ENCODE results near the gene STARD7.

Gene STARD7

DNA sequence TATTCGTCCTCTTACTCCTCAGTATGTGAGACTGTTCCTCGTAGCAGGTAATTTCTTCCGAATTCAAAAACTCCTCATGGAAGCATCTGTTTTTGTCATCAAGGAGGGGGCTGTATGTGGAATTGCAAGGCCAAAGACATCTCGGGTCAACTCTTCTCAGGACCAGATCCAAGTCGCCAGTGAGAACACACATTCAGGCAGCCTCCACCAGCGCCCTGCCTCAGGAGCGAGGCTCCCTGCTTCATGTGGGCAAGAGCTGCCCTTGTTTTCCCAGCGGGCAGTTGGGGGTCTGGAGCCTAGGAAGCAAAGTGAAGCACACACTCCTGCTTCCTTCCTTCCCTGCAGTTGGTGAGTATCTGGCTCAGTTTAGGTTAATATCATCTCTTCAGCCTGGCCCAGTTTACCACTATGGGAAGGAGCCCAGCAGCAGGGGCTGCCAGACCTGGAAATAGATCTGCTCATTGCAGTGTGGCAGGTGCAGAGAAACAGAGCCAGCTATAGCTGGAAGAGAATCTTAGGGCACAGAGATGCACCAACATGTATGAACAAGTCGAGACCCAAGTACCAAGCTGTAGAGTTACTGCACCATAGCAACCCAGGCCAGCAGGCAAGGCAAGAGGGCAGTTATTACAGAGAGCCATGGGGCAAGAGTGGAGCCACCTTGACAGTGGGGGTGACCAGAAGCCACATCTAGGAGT, 31.9 kb upstream of the STARD7 start:
- Histone ChIP-seq H3K4me3 (ENCODE audit: low read length) (peak overlapping the region; percentile 65), H3K4me2 (ENCODE audit: low read length) (peak overlapping the region; percentile 87), H3F3A (ENCODE audit: control insufficient read depth, insufficient read depth) (peaks cover 19% of the 10 kb centered on the region), H3K9me2 (replicated peaks; ENCODE audit: control insufficient read depth, low read length) (no peaks in the 10 kb centered on the region), H3K27me3 (ENCODE audit: control insufficient read depth, low read length) (no peaks in the 10 kb centered on the region), H4K20me1 (ENCODE audit: control insufficient read depth, insufficient read depth, low read depth, low read length) (no peaks in the 10 kb centered on the region), H3K9me3 (ENCODE audit: control insufficient read depth, insufficient read depth, low read length) (no peaks in the 10 kb centered on the region), H3K4me1 (ENCODE audit: control insufficient read depth, low read length) (peaks cover 58% of the 10 kb centered on the region), H3K27ac (ENCODE audit: low read depth, low read length) (peak overlapping the region; percentile 88), H3K36me3 (ENCODE audit: control insufficient read depth, low read length) (no peaks in the 10 kb centered on the region), H3K79me2 (ENCODE audit: control insufficient read depth, low read length) (0 out of 2 replicates have a peak, but pooled peaks cover 2% of the 10 kb centered on the region)
- no peak for TF ChIP-seq EZH2phosphoT487 (IDR thresholded peaks at IDR 0.05; ENCODE audit: borderline replicate concordance, low read length)
- TF ChIP-seq, protein P1, sequence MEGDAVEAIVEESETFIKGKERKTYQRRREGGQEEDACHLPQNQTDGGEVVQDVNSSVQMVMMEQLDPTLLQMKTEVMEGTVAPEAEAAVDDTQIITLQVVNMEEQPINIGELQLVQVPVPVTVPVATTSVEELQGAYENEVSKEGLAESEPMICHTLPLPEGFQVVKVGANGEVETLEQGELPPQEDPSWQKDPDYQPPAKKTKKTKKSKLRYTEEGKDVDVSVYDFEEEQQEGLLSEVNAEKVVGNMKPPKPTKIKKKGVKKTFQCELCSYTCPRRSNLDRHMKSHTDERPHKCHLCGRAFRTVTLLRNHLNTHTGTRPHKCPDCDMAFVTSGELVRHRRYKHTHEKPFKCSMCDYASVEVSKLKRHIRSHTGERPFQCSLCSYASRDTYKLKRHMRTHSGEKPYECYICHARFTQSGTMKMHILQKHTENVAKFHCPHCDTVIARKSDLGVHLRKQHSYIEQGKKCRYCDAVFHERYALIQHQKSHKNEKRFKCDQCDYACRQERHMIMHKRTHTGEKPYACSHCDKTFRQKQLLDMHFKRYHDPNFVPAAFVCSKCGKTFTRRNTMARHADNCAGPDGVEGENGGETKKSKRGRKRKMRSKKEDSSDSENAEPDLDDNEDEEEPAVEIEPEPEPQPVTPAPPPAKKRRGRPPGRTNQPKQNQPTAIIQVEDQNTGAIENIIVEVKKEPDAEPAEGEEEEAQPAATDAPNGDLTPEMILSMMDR (IDR thresholded peaks at IDR 0.05; ENCODE audit: low read depth, low read length, poor library complexity, severe bottlenecking) = no peak

- Histone ChIP-seq H3K27me3 (ENCODE audit: control insufficient read depth, low read length) (no peaks in the 10 kb centered on the region), H4K20me1 (ENCODE audit: control insufficient read depth, insufficient read depth, low read depth, low read length) (no peaks in the 10 kb centered on the region), H3K4me1 (ENCODE audit: control insufficient read depth, low read length) (peaks cover 58% of the 10 kb centered on the region), H3K4me2 (ENCODE audit: low read length) (no peak overlapping the region; the same call in 1 of the 2 replicates), H3K27ac (ENCODE audit: low read depth, low read length) (no peak overlapping the region), H3K79me2 (ENCODE audit: control insufficient read depth, low read length) (peaks cover 4% of the 10 kb centered on the region; the same call in 1 of the 2 replicates), H3K9me2 (replicated peaks; ENCODE audit: control insufficient read depth, low read length) (no peaks in the 10 kb centered on the region), H3F3A (ENCODE audit: control insufficient read depth, insufficient read depth) (peaks cover 19% of the 10 kb centered on the region), H3K9me3 (ENCODE audit: control insufficient read depth, insufficient read depth, low read length) (no peaks in the 10 kb centered on the region), H3K36me3 (ENCODE audit: control insufficient read depth, low read length) (no peaks in the 10 kb centered on the region), H3K4me3 (ENCODE audit: low read length) (no peak overlapping the region)
- no peak for TF ChIP-seq EZH2phosphoT487 (IDR thresholded peaks at IDR 0.05; ENCODE audit: borderline replicate concordance, low read length)
- TF ChIP-seq, protein P1 (IDR thresholded peaks at IDR 0.05; ENCODE audit: low read depth, low read length, poor library complexity, severe bottlenecking) = no peak
These were observed 31.2 kb upstream of the STARD7 start for GRCh38 chr2:96239745-96240264.

DNA sequence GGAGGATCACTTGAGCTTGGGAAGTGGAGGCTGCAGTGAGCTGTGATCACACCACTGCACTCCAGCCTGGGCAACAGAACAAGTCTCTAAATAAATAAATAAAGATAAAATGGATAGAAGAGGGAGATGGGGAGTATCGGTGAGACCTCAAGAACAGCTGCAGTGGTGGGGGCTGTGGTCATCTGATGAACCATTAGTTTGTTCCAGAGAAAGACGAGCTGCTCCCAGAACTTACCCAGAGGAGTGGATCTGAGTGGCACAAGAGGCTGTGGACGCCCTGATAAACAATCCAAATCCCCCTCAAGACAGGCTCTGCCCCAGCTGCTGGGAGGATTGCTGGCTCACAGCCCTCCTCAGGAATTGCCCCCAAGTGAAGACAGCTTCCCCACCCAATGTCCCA, 30.5 kb upstream of the STARD7 start:
- no peaks in the 10 kb centered on the region for H4K20me1 ChIP-seq (ENCODE audit: control insufficient read depth, insufficient read depth, low read depth, low read length)
- no peak overlapping the region for H3K4me3 ChIP-seq (ENCODE audit: low read length)
- peaks cover 60% of the 10 kb centered on the region for H3K4me1 ChIP-seq (ENCODE audit: control insufficient read depth, low read length)
- peaks cover 10% of the 10 kb centered on the region for H3K79me2 ChIP-seq (ENCODE audit: control insufficient read depth, low read length)
- H3K4me2 ChIP-seq (ENCODE audit: low read length) = no peak overlapping the region
- no peaks in the 10 kb centered on the region for H3K36me3 ChIP-seq (ENCODE audit: control insufficient read depth, low read length)
- no peaks in the 10 kb centered on the region for H3K9me3 ChIP-seq (ENCODE audit: control insufficient read depth, insufficient read depth, low read length)
- no peak overlapping the region for H3K27ac ChIP-seq (ENCODE audit: low read depth, low read length)
- TF ChIP-seq EZH2phosphoT487 (IDR thresholded peaks at IDR 0.05; ENCODE audit: borderline replicate concordance, low read length) = no peak
- TF ChIP-seq, protein P1 (IDR thresholded peaks at IDR 0.05; ENCODE audit: low read depth, low read length, poor library complexity, severe bottlenecking) = no peak
- H3K27me3 ChIP-seq (ENCODE audit: control insufficient read depth, low read length) = no peaks in the 10 kb centered on the region
- no peaks in the 10 kb centered on the region for H3K9me2 ChIP-seq (replicated peaks; ENCODE audit: control insufficient read depth, low read length)
- H3F3A ChIP-seq (ENCODE audit: control insufficient read depth, insufficient read depth) = peaks cover 19% of the 10 kb centered on the region
